Subcutaneous abdominal adipose tissue (tissue), 5 donors: ENCODE measurements around the gene METTL5.
"Not testable (repeated sequence)": the region's sequence is repeated elsewhere in the genome, so short reads cannot be mapped to it uniquely, and the experiment has no call there.

Source experiments
- H3K27ac ChIP-seq: one replicate; pipeline ENCODE4 v1.7.0; 2013; ENCODE audit warnings: low read depth, mild to moderate bottlenecking, inconsistent platforms, low read length, moderate library complexity
- H3K27me3 ChIP-seq, 5 donors: one replicate each; pipeline ENCODE4 v1.7.0; 2013; ENCODE audit warnings: low read length in 5 of 5, inconsistent platforms in 1 of 5; ENCODE audit not compliant: control insufficient read depth in 5 of 5, insufficient read depth in 4 of 5
- H3K36me3 ChIP-seq, 5 donors: one replicate each; pipeline ENCODE4 v1.7.0; 2013; ENCODE audit warnings: low read length in 5 of 5; ENCODE audit not compliant: control insufficient read depth in 5 of 5, insufficient read depth in 5 of 5
- H3K4me1 ChIP-seq, 5 donors: one replicate each; pipeline ENCODE4 v1.7.0; 2013; ENCODE audit warnings: low read length in 5 of 5, mild to moderate bottlenecking in 3 of 5, moderate library complexity in 1 of 5; ENCODE audit not compliant: control insufficient read depth in 5 of 5, insufficient read depth in 5 of 5
- H3K4me3 ChIP-seq, 5 donors: one replicate each; pipeline ENCODE4 v1.7.0; 2013; ENCODE audit warnings: low read length in 5 of 5, low read depth in 1 of 5
- H3K9ac ChIP-seq, 5 donors: one replicate each; pipeline ENCODE4 v1.7.0; 2013; ENCODE audit warnings: low read length in 5 of 5, mild to moderate bottlenecking in 4 of 5, moderate library complexity in 3 of 5
- H3K9me3 ChIP-seq, 5 donors: one replicate each; pipeline ENCODE4 v1.7.0; 2013; ENCODE audit warnings: low read length in 5 of 5; ENCODE audit not compliant: control insufficient read depth in 5 of 5
- donor health status: healthy.
- donor health status: healthy.
- donor health status: healthy.
- donor health status: healthy.
- donor health status: healthy.

The METTL5 gene

DNA sequence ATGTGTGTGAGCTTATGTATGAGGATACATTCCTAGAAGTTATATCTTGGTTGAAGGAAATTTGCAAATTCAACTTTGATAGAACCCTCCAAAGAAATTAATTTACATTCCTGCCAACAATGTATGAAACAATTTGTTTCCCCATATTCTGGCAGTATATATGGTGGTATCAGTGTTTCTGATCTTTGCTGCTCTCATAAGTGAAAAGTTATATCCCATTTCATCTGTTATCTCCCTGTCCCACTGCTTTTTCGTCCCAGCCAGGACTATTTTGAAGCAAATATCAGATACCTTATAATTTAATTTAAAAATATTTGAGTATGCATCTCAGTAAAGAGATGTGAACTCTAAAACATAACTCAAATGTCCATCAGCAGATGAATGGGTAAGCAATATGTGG, 9.7 kb upstream of the METTL5 start:
- no peaks in the 10 kb centered on the region for H3K36me3 ChIP-seq
- no peak overlapping the region for H3K27ac ChIP-seq
- H3K9ac ChIP-seq, result no peak overlapping the region
- H3K9me3 ChIP-seq, result no peaks in the 10 kb centered on the region
- H3K27me3 ChIP-seq, result no peaks in the 10 kb centered on the region
- peaks cover 0 to 46% (median 24%) of the 10 kb centered on the region in 5 donors for H3K4me1 ChIP-seq
- no peak overlapping the region for H3K4me3 ChIP-seq

DNA sequence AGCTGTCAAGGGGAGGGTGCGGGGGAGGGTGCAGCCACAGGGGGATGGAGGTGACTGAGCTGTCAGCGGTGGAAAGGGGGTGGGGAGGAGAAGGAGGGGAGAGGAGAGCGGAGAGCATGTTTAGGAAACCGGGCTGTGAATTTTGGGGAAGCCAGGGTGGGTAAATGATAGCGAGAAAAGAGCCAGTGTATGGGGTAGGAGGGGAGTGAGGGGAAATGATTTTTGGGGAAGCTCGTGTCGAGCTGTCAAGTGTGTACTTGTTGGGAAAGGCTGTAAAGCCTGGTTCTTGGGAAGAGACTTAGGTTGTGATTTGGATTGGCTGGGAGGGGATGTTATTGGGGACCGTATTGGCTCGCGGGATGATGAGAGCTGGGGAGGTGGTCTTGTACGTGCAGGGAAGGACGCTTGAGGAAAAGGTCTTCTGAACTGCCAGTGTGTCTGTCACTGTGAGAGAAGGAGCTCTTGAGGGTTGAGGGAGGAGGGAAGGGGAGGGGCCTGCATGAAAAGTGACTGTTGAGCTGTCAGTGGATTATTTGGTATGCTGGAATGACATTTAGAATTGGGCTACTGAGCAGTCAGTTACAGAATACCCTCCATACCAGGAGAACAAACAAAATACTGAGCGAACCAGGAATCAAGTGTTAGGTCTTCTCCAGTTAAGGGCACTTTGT, 3.6 kb upstream of the METTL5 start:
- H3K36me3 ChIP-seq, result no peaks in the 10 kb centered on the region
- no peaks in the 10 kb centered on the region for H3K27me3 ChIP-seq
- H3K27ac ChIP-seq, result peak overlapping the region; percentile 86
- peak overlapping the region; percentile 22 to 96 (median 94) for H3K9ac ChIP-seq
- peak overlapping the region; percentile 83 to 97 (median 92) for H3K4me3 ChIP-seq
- peaks cover 5 to 54% (median 50%) of the 10 kb centered on the region in 5 donors for H3K4me1 ChIP-seq
- H3K9me3 ChIP-seq, result no peaks in the 10 kb centered on the region

- Histone ChIP-seq H3K27me3 (no peaks in the 10 kb centered on the region), H3K9me3 (no peaks in the 10 kb centered on the region), H3K9ac (peak within 1 kb of the TSS; percentile 22 to 96 (median 94)), H3K4me1 (peaks cover 5 to 61% (median 58%) of the 10 kb centered on the region in 5 donors), H3K27ac (peak within 1 kb of the TSS; percentile 86), H3K4me3 (peak within 1 kb of the TSS; percentile 83 to 97 (median 92)), H3K36me3 (no peaks in the 10 kb centered on the region)
Observed at GRCh38 chr2:169827272-169828140, 2.8 kb upstream of the METTL5 start, which contains the start of gene UBR3. Gene UBR3, plus strand, starts transcription at chr2:169827454. Its CDS starts 54 bp downstream, at chr2:169827508.

GRCh38 chr2:169823996-169824372, 721 bp downstream of the METTL5 start:
- Histone ChIP-seq H3K4me1 (peaks cover 4 to 43% (median 37%) of the 10 kb centered on the region in 5 donors), H3K27me3 (no peaks in the 10 kb centered on the region), H3K9ac (peak overlapping the region; percentile 78 to 96 (median 92)), H3K9me3 (no peaks in the 10 kb centered on the region), H3K27ac (peak overlapping the region; percentile 84), H3K4me3 (peak overlapping the region; percentile 77 to 90 (median 86)), H3K36me3 (peaks cover 0 to 8% (median 4%) of the 10 kb centered on the region in 5 donors)

DNA sequence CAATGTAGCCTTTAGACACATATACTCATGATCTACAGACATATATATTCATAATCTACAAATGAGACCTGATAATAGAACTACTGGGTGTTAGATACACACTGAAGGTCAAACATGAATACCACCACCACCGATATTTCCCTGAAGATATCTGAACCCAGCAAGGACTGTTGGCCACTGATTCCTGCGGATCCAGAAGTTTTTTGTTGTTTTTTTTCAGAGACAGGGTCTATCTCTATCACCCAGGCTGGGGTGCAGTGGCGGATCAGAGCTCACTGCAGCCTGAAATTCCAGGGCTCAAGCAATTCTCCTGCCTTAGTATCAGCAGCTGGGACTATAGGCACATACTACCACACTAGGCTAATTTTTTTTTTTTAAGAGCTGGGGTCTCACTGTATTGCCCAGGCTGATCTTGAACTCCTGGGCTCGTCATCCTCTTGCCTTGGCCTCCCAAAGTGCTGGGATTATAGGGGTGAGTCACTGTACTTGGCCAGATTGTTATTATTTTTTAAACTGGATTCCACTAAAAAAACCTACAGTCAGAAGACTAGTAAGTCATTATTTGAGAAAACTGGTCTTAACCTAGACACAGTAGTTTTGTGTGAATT, 1.8 kb downstream of the METTL5 start:
- H3K9ac ChIP-seq, result peak overlapping the region in 1 of 5 donors; percentile 52
- no peaks in the 10 kb centered on the region for H3K9me3 ChIP-seq
- H3K36me3 ChIP-seq, result peaks cover 0 to 17% (median 9%) of the 10 kb centered on the region in 5 donors
- H3K4me3 ChIP-seq, result peak overlapping the region in 1 of 5 donors; percentile 25
- no peak overlapping the region for H3K27ac ChIP-seq
- peaks cover 0 to 33% (median 28%) of the 10 kb centered on the region in 5 donors for H3K4me1 ChIP-seq
- H3K27me3 ChIP-seq, result no peaks in the 10 kb centered on the region

DNA sequence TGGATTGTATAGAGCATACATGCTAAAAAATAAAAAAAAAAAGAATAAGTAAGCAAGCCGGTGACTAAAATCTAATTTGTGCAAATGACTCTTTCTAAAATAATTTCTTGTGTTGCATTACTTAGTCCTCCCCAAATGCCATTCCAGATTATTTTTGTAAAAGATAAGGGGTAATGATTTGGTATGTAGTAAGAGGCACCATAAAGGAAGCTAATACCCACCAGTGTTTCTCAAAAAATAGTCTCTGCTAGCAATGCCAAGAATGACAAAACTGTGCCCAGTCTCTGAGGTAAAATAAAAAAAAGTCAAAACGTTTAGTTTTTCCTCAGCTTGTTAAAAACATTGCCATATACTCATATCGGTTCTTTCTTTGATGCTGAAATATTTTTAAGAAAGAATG, 2.7 kb downstream of the METTL5 start:
- Histone ChIP-seq H3K27ac (no peak overlapping the region), H3K9ac (no peak overlapping the region), H3K27me3 (no peaks in the 10 kb centered on the region), H3K9me3 (no peaks in the 10 kb centered on the region), H3K36me3 (peaks cover 0 to 19% (median 11%) of the 10 kb centered on the region in 5 donors), H3K4me1 (peaks cover 0 to 30% (median 28%) of the 10 kb centered on the region in 5 donors), H3K4me3 (no peak overlapping the region)

- peaks cover 7 to 28% (median 20%) of the 10 kb centered on the region in 5 donors for H3K36me3 ChIP-seq
Observed at GRCh38 chr2:169820101-169820500, 4.6 kb downstream of the METTL5 start.

GRCh38 chr2:169819106-169819505, 5.6 kb downstream of the METTL5 start:
- Histone ChIP-seq H3K9ac (peak overlapping the region in 2 of 5 donors; percentile 30 to 56), H3K9me3 (no peaks in the 10 kb centered on the region), H3K27me3 (no peaks in the 10 kb centered on the region), H3K4me3 (no peak overlapping the region), H3K27ac (no peak overlapping the region), H3K36me3 (peaks cover 9 to 34% (median 23%) of the 10 kb centered on the region in 5 donors), H3K4me1 (peaks cover 0 to 21% (median 17%) of the 10 kb centered on the region in 5 donors)

More at GRCh38 chr2:169820101-169820500, 4.6 kb downstream of the METTL5 start:
- H3K4me3 ChIP-seq, H3K9ac ChIP-seq, H3K9me3 ChIP-seq, H3K27me3 ChIP-seq, H3K27ac ChIP-seq: not testable (repeated sequence)
- peaks cover 0 to 27% (median 25%) of the 10 kb centered on the region in 5 donors for H3K4me1 ChIP-seq

- no peaks in the 10 kb centered on the region for H3K27me3 ChIP-seq
- no peak overlapping the region for H3K9ac ChIP-seq
- no peaks in the 10 kb centered on the region for H3K9me3 ChIP-seq
- no peak overlapping the region for H3K27ac ChIP-seq
- H3K4me1 ChIP-seq, result peaks cover 0 to 12% (median 8%) of the 10 kb centered on the region in 5 donors
- H3K4me3 ChIP-seq, result no peak overlapping the region
- peaks cover 9 to 39% (median 29%) of the 10 kb centered on the region in 5 donors for H3K36me3 ChIP-seq
Observed at GRCh38 chr2:169818241-169818640, 6.5 kb downstream of the METTL5 start.
